GM12891 (cell line): Measurements from ENCODE around the gene SIRPB1.

Source experiments
- POLR2A ChIP-seq: IDR thresholded peaks from 2 replicates; pipeline ENCODE4 v1.6.1; 2011; ENCODE audit warnings: low read depth, low read length, control low read depth
- POLR2AphosphoS5 ChIP-seq: IDR thresholded peaks from 2 replicates; pipeline ENCODE4 v1.6.1; 2011; ENCODE audit warnings: low read depth, low read length, control low read depth
- SPI1 ChIP-seq: IDR thresholded peaks from 2 replicates; pipeline ENCODE4 v1.6.1; 2011; ENCODE audit warnings: low read depth, low read length, control low read depth
- TAF1 ChIP-seq: IDR thresholded peaks from 2 replicates; pipeline ENCODE4 v1.6.1; 2011; ENCODE audit warnings: low read depth, low read length, control low read depth

- TF ChIP-seq TAF1 (no peak), POLR2A (no peak), POLR2AphosphoS5 (no peak), SPI1 (no peak)
Measured at GRCh38 chr20:1665345-1665744, 45.5 kb upstream of the SIRPB1 start.
